Measurements from ENCODE around the gene POLR1A. TPM values are rescaled to one million over a fixed set of nuclear protein-coding genes. Genes with fewer than 3 reads are reported as not detected.

POLR1A gene
- total and polyA plus RNA-seq, 2 of the 13 experiments (the other 11 are each of a cell fraction or from before 2014, with no cell fraction given) = 7.2 to 39.9 TPM

DNA sequence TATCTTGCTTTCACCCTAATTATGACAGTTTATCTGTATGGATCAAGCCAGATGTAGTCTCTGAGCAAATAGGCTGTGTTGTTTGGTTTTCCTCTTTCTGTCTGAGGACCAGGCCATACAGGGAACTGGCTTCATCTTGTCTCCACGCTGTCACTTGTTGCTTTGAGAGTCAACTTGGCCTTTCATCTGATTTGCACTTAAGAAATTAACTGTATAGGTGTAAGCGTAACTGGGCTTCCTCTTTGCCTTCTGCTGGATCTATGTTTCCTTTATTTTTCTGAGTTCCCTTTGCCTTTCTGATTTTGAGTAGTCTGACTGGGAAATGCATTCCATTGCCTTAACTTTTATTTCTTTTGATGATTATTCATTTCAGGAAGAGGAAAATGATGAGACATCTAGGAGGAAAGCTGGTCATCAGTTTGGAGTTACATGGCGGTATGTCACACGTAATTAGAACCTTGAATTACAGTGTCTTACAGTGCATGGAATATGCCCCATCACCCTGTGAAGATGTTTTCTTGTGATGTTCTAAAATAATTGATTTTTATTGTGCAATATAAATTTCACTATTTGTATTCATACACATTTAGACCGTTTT lies 17.7 kb upstream of the POLR1A start:
- Histone ChIP-seq H2AFZ (ENCODE audit: low read length) (no peak overlapping the region), H3K9me3 (ENCODE audit: low read length) (no peaks in the 10 kb centered on the region), H3K4me1 (ENCODE audit: insufficient read depth, low read length) (peaks cover 3% of the 10 kb centered on the region), H3K4me2 (ENCODE audit: low read depth, low read length) (no peak overlapping the region), H3K4me3 (replicated peaks in 1 of 3; ENCODE audit: insufficient read depth in 1 of 3, low read depth in 2 of 3, low read length in 3 of 3) (no peak overlapping the region), H3K27me3 (ENCODE audit: control insufficient read depth in 1 of 2, insufficient read depth in 2 of 2, low read length in 2 of 2) (no peaks in the 10 kb centered on the region), H3K79me2 (ENCODE audit: insufficient read depth, low read length) (no peaks in the 10 kb centered on the region), H3K9ac (ENCODE audit: insufficient read depth, low read depth, low read length) (no peak overlapping the region), H3K36me3 (replicated peaks in 1 of 2; ENCODE audit: control insufficient read depth in 1 of 2, insufficient read depth in 2 of 2, low read length in 2 of 2) (peaks cover 60 to 99% of the 10 kb centered on the region in 2 experiments), H3K27ac (ENCODE audit: extremely low read length, insufficient read depth, low read length) (no peak overlapping the region), H4K20me1 (ENCODE audit: insufficient read depth, low read length) (no peaks in the 10 kb centered on the region)
- DNase-seq (ENCODE audit: low spot score) (no peak), FAIRE-seq (no peak), ATAC-seq (no peak)
- in situ Hi-C loops (cut with HindIII; ENCODE audit: extremely low pct_ligation_motif_present, low pct_unique_long_range_greater_than_20kb) = no loop called here
- 93% methylated on average over 5 of the region's 5 CpGs for WGBS (ENCODE audit: low lambda C conversion rate)
- CTCF ChIA-PET (ENCODE audit: low intra/inter-chr PET ratio, low total read pairs) = no interaction called here
- no TSS peak for BruUV-seq (replicated peaks)
- POLR2A ChIA-PET = no interaction called here
- no peak for TF ChIP-seq ZNF274 (CRISPR knock-in tag; IDR thresholded peaks at IDR 0.05)
- TF ChIP-seq, protein P1, sequence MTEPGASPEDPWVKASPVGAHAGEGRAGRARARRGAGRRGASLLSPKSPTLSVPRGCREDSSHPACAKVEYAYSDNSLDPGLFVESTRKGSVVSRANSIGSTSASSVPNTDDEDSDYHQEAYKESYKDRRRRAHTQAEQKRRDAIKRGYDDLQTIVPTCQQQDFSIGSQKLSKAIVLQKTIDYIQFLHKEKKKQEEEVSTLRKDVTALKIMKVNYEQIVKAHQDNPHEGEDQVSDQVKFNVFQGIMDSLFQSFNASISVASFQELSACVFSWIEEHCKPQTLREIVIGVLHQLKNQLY (CRISPR knock-in tag; IDR thresholded peaks at IDR 0.05) = no peak
- no peak for TF ChIP-seq ZNF432 (CRISPR knock-in tag; IDR thresholded peaks at IDR 0.05; ENCODE audit: borderline replicate concordance)
- no peak for TF ChIP-seq NFKBIZ (CRISPR knock-in tag; IDR thresholded peaks at IDR 0.05)
- TF ChIP-seq NR2C2 (CRISPR knock-in tag; IDR thresholded peaks at IDR 0.05; ENCODE audit: borderline replicate concordance) = no peak
- TF ChIP-seq, protein P2, sequence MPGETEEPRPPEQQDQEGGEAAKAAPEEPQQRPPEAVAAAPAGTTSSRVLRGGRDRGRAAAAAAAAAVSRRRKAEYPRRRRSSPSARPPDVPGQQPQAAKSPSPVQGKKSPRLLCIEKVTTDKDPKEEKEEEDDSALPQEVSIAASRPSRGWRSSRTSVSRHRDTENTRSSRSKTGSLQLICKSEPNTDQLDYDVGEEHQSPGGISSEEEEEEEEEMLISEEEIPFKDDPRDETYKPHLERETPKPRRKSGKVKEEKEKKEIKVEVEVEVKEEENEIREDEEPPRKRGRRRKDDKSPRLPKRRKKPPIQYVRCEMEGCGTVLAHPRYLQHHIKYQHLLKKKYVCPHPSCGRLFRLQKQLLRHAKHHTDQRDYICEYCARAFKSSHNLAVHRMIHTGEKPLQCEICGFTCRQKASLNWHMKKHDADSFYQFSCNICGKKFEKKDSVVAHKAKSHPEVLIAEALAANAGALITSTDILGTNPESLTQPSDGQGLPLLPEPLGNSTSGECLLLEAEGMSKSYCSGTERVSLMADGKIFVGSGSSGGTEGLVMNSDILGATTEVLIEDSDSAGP (CRISPR knock-in tag; IDR thresholded peaks at IDR 0.05; ENCODE audit: borderline replicate concordance) = no peak
- no peak for TF ChIP-seq HDAC2 (CRISPR knock-in tag; IDR thresholded peaks at IDR 0.05)
- TF ChIP-seq ZNF543 (CRISPR knock-in tag; IDR thresholded peaks at IDR 0.05) = no peak
- TF ChIP-seq KMT2A (CRISPR knock-in tag; IDR thresholded peaks at IDR 0.05) = no peak
- TF ChIP-seq ELF1 (CRISPR knock-in tag; IDR thresholded peaks at IDR 0.05) = no peak
- TF ChIP-seq MBNL3 (CRISPR knock-in tag; conservative IDR thresholded peaks at IDR 0.05) = no peak
- no peak for TF ChIP-seq ZNF253 (CRISPR knock-in tag; IDR thresholded peaks at IDR 0.05; ENCODE audit: borderline replicate concordance)
- no peak for TF ChIP-seq HIVEP1 (CRISPR knock-in tag; IDR thresholded peaks at IDR 0.05)
- no peak for TF ChIP-seq CHD4 (IDR thresholded peaks at IDR 0.05; ENCODE audit: borderline replicate concordance, low read length)
- no peak for TF ChIP-seq SMAD1 (CRISPR knock-in tag; IDR thresholded peaks at IDR 0.05; ENCODE audit: borderline replicate concordance, low read depth)
- TF ChIP-seq, protein P3, sequence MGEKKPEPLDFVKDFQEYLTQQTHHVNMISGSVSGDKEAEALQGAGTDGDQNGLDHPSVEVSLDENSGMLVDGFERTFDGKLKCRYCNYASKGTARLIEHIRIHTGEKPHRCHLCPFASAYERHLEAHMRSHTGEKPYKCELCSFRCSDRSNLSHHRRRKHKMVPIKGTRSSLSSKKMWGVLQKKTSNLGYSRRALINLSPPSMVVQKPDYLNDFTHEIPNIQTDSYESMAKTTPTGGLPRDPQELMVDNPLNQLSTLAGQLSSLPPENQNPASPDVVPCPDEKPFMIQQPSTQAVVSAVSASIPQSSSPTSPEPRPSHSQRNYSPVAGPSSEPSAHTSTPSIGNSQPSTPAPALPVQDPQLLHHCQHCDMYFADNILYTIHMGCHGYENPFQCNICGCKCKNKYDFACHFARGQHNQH (CRISPR knock-in tag; IDR thresholded peaks at IDR 0.05) = no peak
- no peak for TF ChIP-seq PITX1 (CRISPR knock-in tag; IDR thresholded peaks at IDR 0.05)
- TF ChIP-seq ZNF615 (CRISPR knock-in tag; IDR thresholded peaks at IDR 0.05; ENCODE audit: borderline replicate concordance) = no peak
- no peak for TF ChIP-seq SUZ12 (IDR thresholded peaks at IDR 0.05; ENCODE audit: low read depth, low read length)
- no peak for TF ChIP-seq ZNF746 (CRISPR knock-in tag; IDR thresholded peaks at IDR 0.05)
- intact Hi-C loops (cut with micrococcal nuclease; ENCODE audit: unreplicated experiment) = no loop called here
